Fibroblast of villous mesenchyme (primary cell): ENCODE data around the gene CCDC152. TPM values are rescaled to one million over a fixed set of nuclear protein-coding genes. Genes with fewer than 3 reads are reported as not detected.
"Not testable (repeated sequence)": the region's sequence is repeated elsewhere in the genome, so short reads cannot be mapped to it uniquely, and the experiment has no call there.

Source experiments
- DNase-seq: peaks from one replicate; pipeline ENCODE4 v3.0.0-alpha.2; 2010; ENCODE audit warnings: low read depth
- H3K4me3 ChIP-seq: 2 replicates; pipeline ENCODE4 v1.5.1; 2011; ENCODE audit warnings: low read depth, mild to moderate bottlenecking, low read length
- CTCF ChIP-seq: IDR thresholded peaks from 2 replicates; pipeline ENCODE4 v1.5.1; 2012; ENCODE audit warnings: low read depth, mild to moderate bottlenecking, low read length; ENCODE audit not compliant: insufficient read depth
- total RNA-seq: library from RNA; depleted of rRNA; stranded (reverse); fragments of >200 nt; gene quantifications from 2 replicates; pipeline ENCODE4 v1.2.3, GENCODE V29; 2012

The CCDC152 gene
- total RNA-seq, result 0.86 and 0.97 TPM in 2 replicates

GRCh38 chr5:42756606-42757601 is at the start of gene CCDC152:
CCDC152 (plus strand) TSS chr5:42756818; CDS start chr5:42759122, 2,304 bp downstream.
- DNase-seq, result no peak
- no peak for TF ChIP-seq CTCF
- peak within 1 kb of the TSS; percentile 49 for H3K4me3 ChIP-seq

- DNase-seq, result no peak
- no peak for TF ChIP-seq CTCF
- no peak overlapping the region for H3K4me3 ChIP-seq
Observed at GRCh38 chr5:42715785-42716184, 40.8 kb upstream of the CCDC152 start.

- TF ChIP-seq CTCF, result no peak
- no peak overlapping the region for H3K4me3 ChIP-seq
- DNase-seq, result no peak
Observed at GRCh38 chr5:42718591-42718990, 38.0 kb upstream of the CCDC152 start.

- DNase-seq, result no peak
Observed at GRCh38 chr5:42719034-42719433, 37.6 kb upstream of the CCDC152 start.

GRCh38 chr5:42720251-42720650 is 36.4 kb upstream of the CCDC152 start:
- TF ChIP-seq CTCF, result no peak
- no peak overlapping the region for H3K4me3 ChIP-seq
- DNase-seq, result peak; percentile 25

More at GRCh38 chr5:42719034-42719433, 37.6 kb upstream of the CCDC152 start:
- no peak for TF ChIP-seq CTCF
- no peak overlapping the region for H3K4me3 ChIP-seq

- H3K4me3 ChIP-seq, result no peak overlapping the region
- DNase-seq, result no peak
- TF ChIP-seq CTCF, result no peak
Observed at GRCh38 chr5:42721484-42721883, 35.1 kb upstream of the CCDC152 start.

GRCh38 chr5:42734531-42735058 is 22.0 kb upstream of the CCDC152 start:
- H3K4me3 ChIP-seq, result peak overlapping the region; percentile 9

More at GRCh38 chr5:42734531-42735058, 22.0 kb upstream of the CCDC152 start:
- not testable (repeated sequence) for DNase-seq
